Stimulated activated CD8-positive, alpha-beta memory T cell treated with anti-CD3 and anti-CD28 coated beads, Interleukin-7, amount 100 ng/mL, for 48 hours (primary cell): Measurements from ENCODE around the gene FAM163A.

ENCODE experiments used
- DNase-seq, 2 donors: peaks; one replicate each; pipeline ENCODE4 v3.0.0-alpha.2; 2020; ENCODE audit warnings: low read depth in 1 of 2; ENCODE audit errors: extremely low read depth in 1 of 2

The FAM163A gene

DNA sequence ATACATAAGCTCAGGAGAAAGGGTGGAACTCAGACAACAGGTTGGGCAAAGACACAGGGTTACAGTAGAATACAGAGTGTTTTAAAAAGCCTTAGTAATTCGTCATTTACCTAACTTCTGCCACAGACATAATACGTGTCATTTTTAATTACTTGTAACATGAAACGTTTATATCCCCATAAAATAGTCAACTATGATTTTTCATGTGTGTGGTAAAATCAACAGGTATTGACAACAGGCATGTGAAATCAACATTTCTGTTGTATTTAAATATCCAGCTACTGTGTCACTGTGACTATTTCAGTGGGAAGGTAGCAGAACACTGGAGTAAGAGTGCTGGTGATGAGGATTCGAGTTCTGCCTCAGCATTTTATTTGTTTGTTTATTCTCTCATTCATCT is 5.7 kb downstream of the FAM163A start:
- DNase-seq, result no peak

DNA sequence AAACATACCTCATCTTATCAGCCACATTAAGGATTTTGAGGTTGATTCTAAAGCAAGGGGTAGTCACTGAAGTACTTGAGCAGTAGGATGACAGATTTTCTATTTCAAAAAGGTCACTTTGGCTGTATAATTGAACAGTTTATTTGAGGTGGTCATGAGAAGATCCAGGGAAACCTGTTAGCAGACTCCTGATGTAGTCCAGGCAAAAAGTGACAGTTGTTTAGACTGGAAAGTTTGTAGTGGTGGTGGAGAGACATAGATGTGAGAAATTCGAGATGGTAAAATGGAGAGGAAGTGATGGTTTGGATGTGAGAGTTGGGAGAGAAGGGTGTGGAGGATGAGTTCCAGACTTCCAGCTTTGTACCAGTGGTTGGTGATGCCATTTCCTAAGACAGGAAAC is 7.5 kb downstream of the FAM163A start:
- DNase-seq, result no peak

DNA sequence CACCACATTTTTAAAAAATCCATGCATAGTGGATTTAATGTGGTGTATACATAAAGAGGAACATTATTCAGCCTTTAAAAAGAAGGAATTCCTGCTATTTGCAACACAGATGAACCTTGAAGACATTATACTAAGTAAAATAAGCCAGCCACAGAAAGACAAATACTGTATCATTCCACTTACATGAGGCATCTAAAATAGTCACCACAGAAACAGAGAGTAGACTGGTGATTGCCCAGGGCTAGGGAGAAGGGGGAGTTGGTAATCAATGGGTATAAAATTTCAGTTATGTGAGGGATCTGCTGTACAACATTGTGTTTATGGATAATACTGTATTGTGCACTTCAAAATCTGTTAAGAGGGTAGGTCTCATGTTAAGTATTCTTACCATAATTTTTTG is 10.0 kb downstream of the FAM163A start:
- DNase-seq, result no peak

DNA sequence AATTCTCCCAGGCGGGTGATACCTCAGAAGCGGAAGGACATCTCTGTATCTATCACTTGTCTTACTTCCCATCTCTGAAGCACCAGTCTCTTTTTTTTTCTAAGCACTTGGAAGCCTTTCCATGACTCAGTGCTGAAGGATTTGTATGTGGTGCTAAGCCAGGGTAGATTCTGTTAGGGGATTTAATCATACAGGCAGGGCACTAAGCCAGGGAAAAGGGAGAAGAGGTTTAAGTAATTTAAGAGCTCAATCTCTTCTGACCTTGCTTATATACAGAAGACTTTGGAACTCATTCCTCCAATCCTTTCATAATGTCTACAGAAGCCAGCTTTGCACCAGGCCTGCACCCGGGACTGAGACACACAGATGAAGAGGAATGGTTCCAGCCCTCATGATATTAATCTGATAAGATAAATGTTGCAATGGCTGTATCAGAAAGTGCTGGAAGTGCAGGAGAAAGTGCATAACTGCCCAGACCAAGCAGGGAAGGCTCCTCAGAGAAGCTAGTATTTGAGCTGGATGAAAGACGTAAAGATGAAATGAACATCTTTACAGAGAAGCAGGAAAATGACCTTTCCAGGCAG is 11.0 kb downstream of the FAM163A start:
- DNase-seq, result no peak

DNA sequence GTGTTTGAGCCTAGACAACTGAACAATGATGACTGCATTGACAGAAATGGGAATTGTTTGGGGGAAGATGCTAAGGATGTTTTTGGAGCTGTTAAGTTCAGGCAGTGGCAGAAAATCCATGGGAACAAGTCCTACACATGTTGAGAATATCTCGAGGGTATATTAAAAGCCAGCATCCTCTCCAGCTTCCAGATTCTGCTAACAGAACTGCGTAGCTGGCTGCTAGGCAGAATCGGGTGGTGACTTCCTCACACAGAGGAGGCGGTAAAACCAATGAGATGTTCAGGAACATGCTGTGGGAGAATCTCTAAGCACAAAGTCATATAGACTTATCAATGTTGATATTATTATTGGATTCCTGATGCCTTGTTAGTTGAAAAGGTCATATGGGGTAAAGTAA is 14.8 kb downstream of the FAM163A start:
- DNase-seq, result no peak

DNA sequence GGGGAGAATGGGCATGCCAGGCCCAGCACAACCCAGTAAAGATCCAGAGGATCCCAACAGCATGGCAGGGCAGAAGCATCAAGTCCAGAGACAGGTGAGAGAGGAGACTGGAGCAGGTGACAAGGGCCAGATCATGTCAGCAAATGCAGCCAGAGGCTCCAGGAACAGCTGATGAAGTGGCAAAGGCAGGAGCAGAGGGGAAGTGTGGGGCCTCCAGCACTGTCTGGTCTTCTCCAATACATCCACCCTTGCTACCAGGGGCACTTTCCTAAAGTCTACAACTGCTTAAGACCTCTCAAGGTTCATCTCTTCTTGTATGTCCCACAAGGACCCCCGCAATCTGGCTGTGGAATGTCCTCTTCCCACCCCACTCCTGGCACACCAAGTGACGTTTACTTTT is 17.4 kb downstream of the FAM163A start:
- no peak for DNase-seq

DNA sequence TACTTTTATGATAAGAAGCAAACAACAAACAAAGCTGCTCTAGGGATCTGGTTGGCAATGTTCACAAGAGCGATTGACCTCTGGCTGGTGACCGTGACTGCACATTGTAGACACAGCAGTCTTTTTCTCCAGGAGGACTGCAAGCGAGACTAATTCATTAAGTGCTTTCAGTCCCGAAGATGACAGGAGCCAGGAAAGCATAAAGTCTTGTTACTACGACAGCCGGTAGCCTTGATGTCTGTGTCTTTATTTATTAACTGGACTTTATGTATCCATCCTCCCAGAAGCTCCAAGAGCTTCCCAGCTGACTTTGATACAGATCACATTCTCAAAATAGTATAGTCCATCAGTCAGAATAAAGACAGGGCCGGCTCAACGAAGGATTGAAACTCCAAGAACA is 18.2 kb downstream of the FAM163A start:
- no peak for DNase-seq

DNA sequence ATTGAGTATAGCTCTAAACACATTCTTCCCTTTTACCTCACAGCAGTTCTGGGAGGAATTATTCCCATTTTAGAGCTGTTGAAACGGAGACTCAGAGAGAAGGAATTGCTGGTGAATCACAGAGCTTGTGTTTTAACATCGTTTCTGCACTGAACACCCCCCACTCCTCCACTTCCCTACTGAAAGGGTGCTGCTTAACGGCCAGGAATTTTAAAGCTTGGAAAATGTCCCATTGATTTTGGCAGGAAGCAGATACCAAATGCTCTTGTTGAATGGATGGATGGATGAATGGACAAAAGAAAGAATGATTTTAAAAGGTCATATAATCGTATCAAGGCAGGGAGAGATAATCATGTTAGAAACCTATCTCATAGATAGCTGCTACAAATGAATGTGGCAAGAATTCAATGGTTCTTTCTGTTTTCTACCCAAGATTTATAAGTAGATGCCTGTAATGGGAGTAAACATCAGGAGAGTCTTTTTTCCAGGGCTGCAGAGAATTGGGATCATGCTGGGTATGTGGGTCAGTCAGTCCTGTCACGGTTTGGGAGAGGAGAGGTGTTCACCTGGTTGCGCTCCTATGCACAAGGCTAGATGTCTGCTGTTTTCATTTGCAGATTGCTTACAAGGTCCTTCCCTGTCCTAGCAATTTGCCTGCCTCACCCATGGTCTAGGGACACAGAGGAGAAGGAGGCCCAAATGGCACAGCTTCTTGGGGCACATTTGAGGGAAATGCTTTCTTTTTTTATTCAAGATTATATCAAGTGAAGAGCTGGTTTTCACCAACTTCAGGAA is 19.0 kb downstream of the FAM163A start:
- no peak for DNase-seq

DNA sequence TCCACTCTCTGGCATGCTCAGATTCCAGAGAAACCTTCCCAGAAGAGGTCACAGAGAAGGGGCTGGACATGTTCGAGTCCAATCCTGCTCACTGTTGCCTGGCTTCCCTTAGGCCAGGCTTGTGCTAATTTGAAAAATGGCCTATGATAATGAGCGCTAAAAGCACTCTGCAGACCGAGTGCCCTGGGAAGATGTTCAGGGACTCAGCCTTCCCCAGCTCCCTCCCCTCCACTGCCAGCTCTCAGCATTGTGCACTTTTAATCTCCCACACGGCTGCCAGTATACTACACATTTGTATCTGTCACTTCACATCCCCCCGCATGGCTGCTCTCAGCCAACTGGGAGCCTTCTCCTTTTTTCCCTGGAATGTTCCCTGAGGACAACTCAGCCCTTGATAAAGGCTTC is 24.1 kb downstream of the FAM163A start:
- DNase-seq, result no peak

DNA sequence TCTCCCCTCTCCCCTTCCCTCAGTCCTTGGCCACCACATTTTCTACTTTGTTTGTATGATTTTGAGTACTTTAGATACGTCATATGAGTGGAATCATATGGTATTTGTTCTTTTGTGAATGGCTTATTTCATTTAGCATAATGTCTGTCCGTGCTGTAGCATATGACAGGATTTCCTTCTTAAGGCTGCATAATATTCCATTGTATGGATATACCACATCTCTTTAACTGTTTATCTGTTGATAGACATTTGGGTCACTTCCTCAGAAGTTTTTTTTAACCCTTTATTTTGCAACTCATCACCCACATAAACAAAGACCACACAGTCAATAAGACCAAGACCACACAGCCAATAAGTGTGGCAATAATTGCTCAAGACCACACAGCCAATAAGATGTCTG is 24.9 kb downstream of the FAM163A start:
- DNase-seq, result no peak

DNA sequence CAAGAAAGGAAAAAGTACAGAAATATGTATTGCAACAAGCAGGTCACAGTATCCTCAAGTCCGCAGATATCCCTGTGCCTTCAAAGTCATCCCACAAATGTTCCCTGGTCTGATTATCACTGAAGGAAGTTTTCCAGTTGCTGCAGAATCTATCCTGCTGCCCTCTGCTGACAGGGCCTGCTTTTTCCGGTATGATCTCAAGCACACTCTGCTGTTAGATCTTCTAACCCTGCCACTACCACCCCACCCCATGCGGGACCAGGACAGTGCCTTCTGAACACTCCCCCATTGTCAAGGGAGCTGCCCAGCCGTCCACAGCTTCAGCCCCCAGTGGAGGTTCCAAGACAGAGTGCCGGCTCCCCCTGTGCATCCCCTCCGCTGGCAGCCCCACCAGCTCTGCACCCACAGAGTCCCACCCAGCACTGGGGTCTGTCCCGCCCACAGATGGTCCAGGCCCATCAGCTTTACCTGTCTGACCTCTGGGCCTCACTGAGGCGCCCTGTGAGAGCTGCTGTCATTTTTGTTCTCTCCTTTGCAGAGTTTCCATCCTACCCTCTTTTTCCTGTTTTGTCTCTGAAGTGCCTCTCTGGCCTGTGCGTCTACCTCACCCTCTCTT is 27.9 kb downstream of the FAM163A start:
- no peak for DNase-seq

DNA sequence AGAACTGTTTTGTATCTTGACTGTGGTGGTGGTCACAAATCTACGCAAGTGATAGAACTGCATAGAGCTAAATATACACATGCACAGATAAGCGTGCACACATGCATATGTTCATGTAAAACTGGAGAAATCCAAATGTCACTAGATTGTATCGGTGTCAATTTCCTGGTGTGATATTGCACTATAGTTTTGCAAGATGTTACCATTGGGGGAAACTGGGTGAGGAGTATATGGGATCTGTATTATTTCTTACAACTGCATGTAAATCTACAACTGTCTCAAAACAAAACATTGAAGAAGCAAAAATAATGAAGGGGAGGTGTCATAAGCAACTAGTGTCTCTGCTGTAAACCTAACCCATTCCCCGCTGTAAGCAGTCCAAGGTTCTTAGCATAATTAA is 30.2 kb downstream of the FAM163A start:
- DNase-seq, result no peak

DNA sequence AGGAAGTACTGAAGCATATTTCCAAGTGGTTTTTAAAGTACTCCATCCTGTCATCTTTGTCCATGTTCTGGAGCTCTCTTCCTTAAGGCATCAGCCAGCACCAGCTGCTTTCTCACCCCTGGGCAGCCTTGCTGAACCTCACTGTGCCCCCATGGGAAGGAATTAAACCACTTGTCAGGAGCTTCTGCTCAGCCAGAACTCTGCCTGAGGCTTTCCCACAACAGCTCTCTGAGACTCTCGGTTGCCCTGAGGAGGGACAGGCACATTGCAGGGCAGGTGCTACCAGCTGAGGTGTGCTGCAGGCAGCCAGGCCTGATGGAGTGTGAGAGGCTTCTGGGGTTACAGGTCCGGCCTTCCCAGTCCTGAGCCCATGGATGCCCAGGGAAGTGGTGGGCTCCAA is 30.9 kb downstream of the FAM163A start:
- DNase-seq, result no peak

DNA sequence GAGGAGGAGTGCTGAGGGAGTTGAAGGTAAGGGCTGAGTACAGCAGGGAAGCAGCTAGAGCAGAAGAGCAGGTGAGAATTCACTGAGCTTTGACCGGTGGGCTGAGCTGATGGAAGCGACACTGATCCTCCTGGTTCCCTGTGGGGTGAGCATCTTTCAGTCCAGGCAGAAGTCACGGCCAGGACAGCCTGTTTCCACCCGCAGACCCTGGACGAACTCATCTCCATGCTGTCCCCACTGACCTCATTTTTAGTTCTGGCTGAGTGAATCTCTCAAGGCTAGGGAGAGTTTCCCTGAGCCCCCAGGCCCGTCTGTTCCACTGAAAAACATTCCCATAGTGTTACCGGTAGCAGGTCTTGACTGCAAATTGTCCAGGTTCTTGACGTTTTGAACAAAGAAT is 31.5 kb downstream of the FAM163A start:
- no peak for DNase-seq

DNA sequence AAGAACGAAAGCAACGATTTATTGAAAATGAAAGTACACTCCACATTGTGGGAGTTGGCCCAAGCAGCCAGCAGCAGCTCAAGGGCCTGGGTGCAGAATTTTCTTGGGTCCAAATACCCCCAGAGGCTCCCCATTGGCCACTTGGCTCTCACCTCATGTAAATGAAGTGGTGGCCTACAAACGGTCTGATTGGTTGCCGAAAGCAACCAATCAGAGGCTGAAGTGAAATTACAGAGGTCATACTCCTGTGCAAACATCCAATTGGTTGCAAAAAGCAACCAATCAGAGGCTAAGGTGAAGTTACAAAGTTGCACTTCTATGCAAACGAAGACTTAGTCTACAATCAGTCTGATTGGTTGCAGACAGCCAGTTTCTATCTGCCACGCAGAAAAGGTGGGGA is 31.9 kb downstream of the FAM163A start:
- no peak for DNase-seq

DNA sequence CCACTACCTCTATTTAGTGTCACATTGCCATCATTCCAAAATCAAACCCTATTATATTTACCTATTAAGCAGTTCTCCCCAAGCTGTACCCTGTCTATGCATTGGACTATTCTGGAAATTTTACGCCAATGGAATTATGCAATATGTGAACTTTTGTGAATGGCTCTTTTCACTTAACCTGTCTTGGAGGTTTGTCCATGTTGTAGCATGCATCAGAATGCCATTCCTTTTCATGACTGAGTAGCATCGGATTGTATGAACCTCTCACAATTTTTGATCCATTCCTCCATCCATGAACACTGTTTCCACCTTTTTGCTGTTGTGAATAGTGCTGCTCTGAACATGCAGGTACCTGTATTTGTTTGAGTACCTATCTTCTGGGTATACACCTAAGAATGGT is 33.7 kb downstream of the FAM163A start:
- no peak for DNase-seq

DNA sequence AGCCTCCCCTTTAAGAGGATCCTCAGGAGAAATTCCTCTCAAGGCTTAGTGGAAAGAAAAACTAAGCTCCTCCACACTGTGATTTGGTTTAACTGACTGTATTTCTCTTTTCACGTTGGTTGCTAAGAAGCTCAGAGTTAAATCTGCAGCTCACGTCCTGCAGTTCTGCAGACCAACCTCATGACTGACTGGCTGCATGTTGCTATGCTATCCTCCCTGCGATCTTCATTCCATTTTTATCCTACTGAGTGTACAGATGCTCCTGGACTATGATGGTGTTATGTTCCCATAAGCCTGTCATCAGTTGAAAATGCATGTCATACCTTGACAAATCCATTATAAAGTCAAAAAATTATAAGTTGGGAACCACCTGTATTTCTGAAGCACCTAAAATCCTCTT is 34.6 kb downstream of the FAM163A start:
- DNase-seq, result no peak

DNA sequence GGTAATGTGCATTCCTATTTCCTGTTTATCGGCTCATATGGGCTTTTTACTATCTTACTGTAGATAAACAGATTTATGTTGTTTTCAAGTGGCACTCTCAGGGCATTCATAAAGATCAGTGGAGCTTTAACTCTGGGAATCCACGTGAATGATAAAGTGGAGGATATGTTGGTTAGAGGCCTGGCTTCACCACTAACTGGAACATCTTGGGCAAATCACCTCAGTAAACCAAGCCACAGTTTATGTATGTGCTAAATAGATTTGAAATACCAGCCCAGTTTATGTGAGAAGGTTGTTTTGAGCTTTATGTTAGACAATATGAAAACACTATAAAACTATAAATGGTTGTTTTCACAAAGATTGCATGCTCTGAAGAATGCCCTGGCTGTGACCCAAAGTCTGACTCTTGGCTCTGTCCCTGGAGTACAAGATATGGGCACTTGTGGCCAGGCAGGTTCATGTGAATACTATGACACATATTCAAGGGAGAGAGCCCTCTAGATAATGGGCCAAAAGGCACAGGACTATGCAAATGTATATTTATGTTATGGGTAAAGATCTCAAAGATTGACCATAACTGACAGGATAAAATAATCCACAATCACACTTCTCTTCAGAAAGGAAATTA is 36.7 kb downstream of the FAM163A start:
- DNase-seq, result no peak

DNA sequence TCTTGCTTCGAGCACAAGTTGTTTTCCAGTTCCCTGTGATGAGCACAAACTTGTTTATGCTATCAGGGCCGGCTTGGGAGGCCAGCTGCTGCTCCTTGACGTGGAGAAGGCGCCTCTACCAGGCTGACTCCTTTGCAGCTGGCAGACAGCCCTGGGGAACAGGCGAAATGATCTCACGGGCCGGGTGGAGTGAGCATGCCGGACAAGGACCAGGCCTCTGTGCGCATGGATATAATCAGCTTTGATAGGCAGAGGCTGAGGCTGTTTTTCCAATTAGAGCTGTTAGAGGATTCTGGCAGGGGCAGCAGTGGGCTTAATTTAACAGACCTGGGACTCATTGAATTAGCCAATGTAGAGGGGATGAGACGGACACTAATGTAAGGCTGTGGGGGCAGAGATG is 38.9 kb downstream of the FAM163A start:
- DNase-seq, result no peak

DNA sequence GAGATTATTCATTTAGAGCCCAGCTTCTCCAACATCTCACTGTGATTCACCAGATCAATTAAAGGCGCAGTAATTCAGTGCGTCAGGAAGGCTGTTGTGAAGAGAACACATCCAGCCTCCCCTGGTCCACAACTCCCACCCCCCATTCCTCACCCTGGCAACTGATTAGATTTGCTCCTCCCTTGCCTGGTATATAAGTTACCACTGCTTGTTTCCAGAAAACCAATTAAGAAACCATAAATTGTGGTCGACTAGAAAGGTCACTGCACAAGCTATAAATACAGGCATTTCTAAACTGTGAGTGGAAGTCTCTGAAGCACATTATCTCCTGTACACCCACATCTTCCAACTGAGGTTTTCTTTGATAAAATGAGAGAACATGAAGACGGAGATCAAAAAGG is 41.9 kb downstream of the FAM163A start:
- no peak for DNase-seq

DNA sequence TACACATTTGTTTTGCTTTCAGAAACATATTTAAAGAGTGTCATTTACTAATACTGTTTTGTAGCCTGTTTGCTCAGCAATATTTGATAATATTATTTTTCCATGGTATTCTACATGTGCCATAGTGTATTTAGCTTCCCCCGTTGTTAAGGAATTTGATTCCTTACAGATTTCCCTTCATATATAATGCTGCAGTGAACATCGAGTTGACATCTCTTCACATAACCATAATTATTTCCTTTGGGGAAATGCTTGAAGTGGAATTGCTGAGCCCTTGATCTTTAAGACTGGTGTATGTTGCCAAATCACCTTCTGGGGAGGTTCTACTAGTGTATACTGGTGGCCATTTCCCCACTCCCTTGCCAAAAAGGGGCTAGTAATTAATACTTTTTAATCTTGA is 42.6 kb downstream of the FAM163A start:
- DNase-seq, result no peak
